ENCODE data around the gene WFDC12.

DNA sequence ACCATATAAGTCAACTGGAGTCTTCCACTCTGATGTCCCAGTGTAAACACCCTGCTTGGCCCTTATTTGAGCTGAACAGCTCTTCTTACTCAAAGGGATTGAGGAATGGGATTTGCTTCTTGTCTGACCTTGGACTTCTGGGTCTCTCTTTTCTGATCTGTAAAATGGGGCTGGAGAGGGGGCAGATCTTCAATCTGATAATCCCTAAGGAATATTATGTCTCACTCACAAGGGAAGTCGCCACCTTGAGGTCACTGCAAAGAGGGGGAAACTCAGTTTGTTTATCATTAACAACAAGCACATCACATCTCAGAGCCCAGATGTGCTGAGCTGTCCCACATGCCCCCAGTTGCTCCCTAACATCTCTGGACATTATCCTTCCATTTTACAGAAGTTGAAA lies 38.4 kb downstream of the WFDC12 start:
- no peak for TF ChIP-seq POLR2A (IDR thresholded peaks at IDR 0.05; ENCODE audit: extremely low read depth, insufficient read length)
- TF ChIP-seq, protein P1, sequence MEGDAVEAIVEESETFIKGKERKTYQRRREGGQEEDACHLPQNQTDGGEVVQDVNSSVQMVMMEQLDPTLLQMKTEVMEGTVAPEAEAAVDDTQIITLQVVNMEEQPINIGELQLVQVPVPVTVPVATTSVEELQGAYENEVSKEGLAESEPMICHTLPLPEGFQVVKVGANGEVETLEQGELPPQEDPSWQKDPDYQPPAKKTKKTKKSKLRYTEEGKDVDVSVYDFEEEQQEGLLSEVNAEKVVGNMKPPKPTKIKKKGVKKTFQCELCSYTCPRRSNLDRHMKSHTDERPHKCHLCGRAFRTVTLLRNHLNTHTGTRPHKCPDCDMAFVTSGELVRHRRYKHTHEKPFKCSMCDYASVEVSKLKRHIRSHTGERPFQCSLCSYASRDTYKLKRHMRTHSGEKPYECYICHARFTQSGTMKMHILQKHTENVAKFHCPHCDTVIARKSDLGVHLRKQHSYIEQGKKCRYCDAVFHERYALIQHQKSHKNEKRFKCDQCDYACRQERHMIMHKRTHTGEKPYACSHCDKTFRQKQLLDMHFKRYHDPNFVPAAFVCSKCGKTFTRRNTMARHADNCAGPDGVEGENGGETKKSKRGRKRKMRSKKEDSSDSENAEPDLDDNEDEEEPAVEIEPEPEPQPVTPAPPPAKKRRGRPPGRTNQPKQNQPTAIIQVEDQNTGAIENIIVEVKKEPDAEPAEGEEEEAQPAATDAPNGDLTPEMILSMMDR (IDR thresholded peaks at IDR 0.05; ENCODE audit: low read depth, low read length) = no peak
